IMR-90 (cell line): ENCODE measurements around the gene HACD2.

Experiments
- BHLHE40 ChIP-seq: fragments of 150-350 bp; IDR thresholded peaks from 2 replicates; pipeline ENCODE4 v1.6.1; 2016; ENCODE audit warnings: mild to moderate bottlenecking, low read depth, low read length
- CEBPB ChIP-seq: IDR thresholded peaks from 2 replicates; pipeline ENCODE4 v1.6.1; 2012; ENCODE audit warnings: low read depth, low read length, improper control_type of control experiment
- CHD1 ChIP-seq: IDR thresholded peaks from 2 replicates; pipeline ENCODE4 v1.6.1; 2012; ENCODE audit warnings: low read depth, low read length, improper control_type of control experiment
- FOS ChIP-seq: fragments of 150-350 bp; IDR thresholded peaks from 2 replicates; pipeline ENCODE4 v1.6.1; 2016; ENCODE audit warnings: low read depth, low read length
- MAFK ChIP-seq: IDR thresholded peaks from 2 replicates; pipeline ENCODE4 v1.6.1; 2012; ENCODE audit warnings: low read depth, low read length, improper control_type of control experiment
- MAZ ChIP-seq: IDR thresholded peaks from 2 replicates; pipeline ENCODE4 v1.6.1; 2012; ENCODE audit warnings: low read depth, mild to moderate bottlenecking, low read length, improper control_type of control experiment, moderate library complexity, borderline replicate concordance
- MXI1 ChIP-seq: IDR thresholded peaks from 2 replicates; pipeline ENCODE4 v1.6.1; 2012; ENCODE audit warnings: low read depth, mild to moderate bottlenecking, low read length, moderate library complexity, borderline replicate concordance
- POLR2A ChIP-seq: IDR thresholded peaks from 2 replicates; pipeline ENCODE4 v1.6.1; 2012; ENCODE audit warnings: mild to moderate bottlenecking, low read depth, low read length
- RAD21 ChIP-seq: IDR thresholded peaks from 2 replicates; pipeline ENCODE4 v1.6.1; 2012; ENCODE audit warnings: low read length, improper control_type of control experiment
- RCOR1 ChIP-seq: IDR thresholded peaks from 2 replicates; pipeline ENCODE4 v1.6.1; 2012; ENCODE audit warnings: mild to moderate bottlenecking, low read length, improper control_type of control experiment; ENCODE audit not compliant: insufficient replicate concordance
- RFX5 ChIP-seq: IDR thresholded peaks from 2 replicates; pipeline ENCODE4 v1.8.0; 2012; ENCODE audit warnings: low read depth, mild to moderate bottlenecking, low read length, moderate library complexity
- SMC3 ChIP-seq: fragments of 150-350 bp; IDR thresholded peaks from 2 replicates; pipeline ENCODE4 v1.6.1; 2016; ENCODE audit warnings: low read depth, mild to moderate bottlenecking, antibody characterized with exemption, low read length, moderate library complexity
- TF ChIP-seq, protein P1 (sequence below): conservative IDR thresholded peaks from 2 replicates; pipeline ENCODE4 v1.5.1; 2012; ENCODE audit warnings: mild to moderate bottlenecking, low read depth, low read length, improper control_type of control experiment
- TF ChIP-seq, protein P2 (sequence below): fragments of 150-350 bp; IDR thresholded peaks from 2 replicates; pipeline ENCODE4 v1.6.1; 2017; ENCODE audit warnings: mild to moderate bottlenecking, antibody characterized with exemption, low read length, low read depth

DNA sequence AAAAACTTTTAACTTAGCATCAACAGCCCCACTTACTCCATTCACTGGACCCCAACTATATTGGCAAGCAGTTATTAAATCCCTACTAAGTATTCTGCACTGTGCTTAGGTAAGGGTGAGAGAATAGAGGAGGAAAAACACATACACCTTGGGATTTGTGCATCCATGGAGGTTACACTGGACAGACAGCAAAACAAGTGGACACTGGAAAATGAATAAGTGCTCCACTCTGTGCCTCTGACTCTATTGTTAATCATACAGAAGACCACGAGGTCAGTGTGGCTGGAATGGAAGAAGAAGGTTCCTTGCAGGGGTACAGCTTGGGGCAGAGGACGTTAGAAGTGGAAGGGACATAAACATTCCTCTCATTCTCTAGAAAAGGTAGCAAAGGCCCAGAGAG is 139.2 kb downstream of the HACD2 start:
- TF ChIP-seq, protein P1, sequence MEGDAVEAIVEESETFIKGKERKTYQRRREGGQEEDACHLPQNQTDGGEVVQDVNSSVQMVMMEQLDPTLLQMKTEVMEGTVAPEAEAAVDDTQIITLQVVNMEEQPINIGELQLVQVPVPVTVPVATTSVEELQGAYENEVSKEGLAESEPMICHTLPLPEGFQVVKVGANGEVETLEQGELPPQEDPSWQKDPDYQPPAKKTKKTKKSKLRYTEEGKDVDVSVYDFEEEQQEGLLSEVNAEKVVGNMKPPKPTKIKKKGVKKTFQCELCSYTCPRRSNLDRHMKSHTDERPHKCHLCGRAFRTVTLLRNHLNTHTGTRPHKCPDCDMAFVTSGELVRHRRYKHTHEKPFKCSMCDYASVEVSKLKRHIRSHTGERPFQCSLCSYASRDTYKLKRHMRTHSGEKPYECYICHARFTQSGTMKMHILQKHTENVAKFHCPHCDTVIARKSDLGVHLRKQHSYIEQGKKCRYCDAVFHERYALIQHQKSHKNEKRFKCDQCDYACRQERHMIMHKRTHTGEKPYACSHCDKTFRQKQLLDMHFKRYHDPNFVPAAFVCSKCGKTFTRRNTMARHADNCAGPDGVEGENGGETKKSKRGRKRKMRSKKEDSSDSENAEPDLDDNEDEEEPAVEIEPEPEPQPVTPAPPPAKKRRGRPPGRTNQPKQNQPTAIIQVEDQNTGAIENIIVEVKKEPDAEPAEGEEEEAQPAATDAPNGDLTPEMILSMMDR = no peak
- TF ChIP-seq SMC3 (no peak), RCOR1 (no peak), MAFK (no peak), POLR2A (no peak), CEBPB (no peak), RFX5 (no peak), BHLHE40 (no peak), MAZ (no peak), RAD21 (no peak), MXI1 (no peak), CHD1 (no peak), FOS (no peak)
- TF ChIP-seq, protein P2, sequence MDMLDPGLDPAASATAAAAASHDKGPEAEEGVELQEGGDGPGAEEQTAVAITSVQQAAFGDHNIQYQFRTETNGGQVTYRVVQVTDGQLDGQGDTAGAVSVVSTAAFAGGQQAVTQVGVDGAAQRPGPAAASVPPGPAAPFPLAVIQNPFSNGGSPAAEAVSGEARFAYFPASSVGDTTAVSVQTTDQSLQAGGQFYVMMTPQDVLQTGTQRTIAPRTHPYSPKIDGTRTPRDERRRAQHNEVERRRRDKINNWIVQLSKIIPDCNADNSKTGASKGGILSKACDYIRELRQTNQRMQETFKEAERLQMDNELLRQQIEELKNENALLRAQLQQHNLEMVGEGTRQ = no peak
